Endothelial cell of umbilical vein (primary cell): ENCODE data around the gene CTNNA2.

ENCODE experiments used
- CTCF ChIP-seq, 2 donors: IDR thresholded peaks; 1 replicate in 1 of 2; 2 replicates in 1 of 2; pipeline ENCODE4 v1.5.1; 2011; ENCODE audit warnings: low read length in 2 of 2, mild to moderate bottlenecking in 2 of 2, moderate library complexity in 2 of 2, control low read depth in 1 of 2, inconsistent platforms in 1 of 2, low read depth in 1 of 2; ENCODE audit not compliant: insufficient read depth in 1 of 2; ENCODE audit errors: extremely low read depth in 1 of 2
- GATA2 ChIP-seq: IDR thresholded peaks from 2 replicates; pipeline ENCODE4 v1.7.0; 2011; ENCODE audit warnings: low read depth, mild to moderate bottlenecking, moderate library complexity, mixed read lengths, low read length; ENCODE audit not compliant: insufficient read length, insufficient read depth
- MAX ChIP-seq: IDR thresholded peaks from 2 replicates; pipeline ENCODE4 v1.6.1; 2011; ENCODE audit not compliant: insufficient read depth, insufficient read length
- MYC ChIP-seq: IDR thresholded peaks from one replicate; pipeline ENCODE4 v1.6.1; 2011; ENCODE audit warnings: mild to moderate bottlenecking, low read depth, low read length
- POLR2A ChIP-seq: IDR thresholded peaks from 2 replicates; pipeline ENCODE4 v1.6.1; 2012; ENCODE audit warnings: low read depth, mild to moderate bottlenecking, control low read depth, low read length
- POLR2AphosphoS5 ChIP-seq: IDR thresholded peaks from 2 replicates; pipeline ENCODE4 v1.6.1; 2012; ENCODE audit warnings: low read depth, mild to moderate bottlenecking, control low read depth, low read length, moderate library complexity; ENCODE audit not compliant: insufficient read depth

GRCh38 chr2:79817288-79817687 lies 304.4 kb downstream of the CTNNA2 start:
- TF ChIP-seq CTCF (IDR thresholded peaks at IDR 0.05; ENCODE audit: extremely low read depth in 1 of 2, insufficient read depth in 1 of 2, low read depth in 1 of 2, low read length in 2 of 2), result no peak
- no peak for TF ChIP-seq GATA2
- no peak for TF ChIP-seq POLR2A
- no peak for TF ChIP-seq POLR2AphosphoS5
- no peak for TF ChIP-seq MAX
- no peak for TF ChIP-seq MYC
